Hippocampal formation (tissue), 2 donors: ENCODE results near the gene PPM1H.
"Not testable (repeated sequence)": the region's sequence is repeated elsewhere in the genome, so short reads cannot be mapped to it uniquely, and the experiment has no call there.

ENCODE experiments used
- DNase-seq, 2 donors: peaks; one replicate each; lab custom pipeline; 2025; lab: John Stamatoyannopoulos, UW

PPM1H gene

GRCh38 chr12:62737188-62737587, 197.8 kb downstream of the PPM1H start:
- DNase-seq = no peak

- DNase-seq = no peak
Observed at GRCh38 chr12:62736596-62736995, 198.4 kb downstream of the PPM1H start.

- DNase-seq = no peak
Observed at GRCh38 chr12:62732861-62733427, 202.0 kb downstream of the PPM1H start.

GRCh38 chr12:62731055-62731820, 203.7 kb downstream of the PPM1H start:
- no peak for DNase-seq

GRCh38 chr12:62730649-62731048, 204.3 kb downstream of the PPM1H start:
- DNase-seq = no peak

GRCh38 chr12:62729579-62730544, 205.1 kb downstream of the PPM1H start:
- not testable (repeated sequence) for DNase-seq

GRCh38 chr12:62728741-62729140, 206.2 kb downstream of the PPM1H start:
- no peak for DNase-seq

GRCh38 chr12:62726471-62726980, 208.4 kb downstream of the PPM1H start:
- no peak for DNase-seq

- DNase-seq = no peak
Observed at GRCh38 chr12:62725781-62726180, 209.2 kb downstream of the PPM1H start.

GRCh38 chr12:62724947-62725451, 210.0 kb downstream of the PPM1H start:
- peak in 1 of 2 donors; percentile 31 for DNase-seq

- DNase-seq = no peak
Observed at GRCh38 chr12:62724285-62724684, 210.7 kb downstream of the PPM1H start.

GRCh38 chr12:62722971-62723680, 211.8 kb downstream of the PPM1H start:
- no peak for DNase-seq

- peak; percentile 50 to 51 for DNase-seq
Observed at GRCh38 chr12:62720661-62721330, 214.2 kb downstream of the PPM1H start.

- DNase-seq = peak in 1 of 2 donors; percentile 23
Observed at GRCh38 chr12:62720025-62720424, 214.9 kb downstream of the PPM1H start.

- DNase-seq = no peak
Observed at GRCh38 chr12:62718762-62719426, 216.1 kb downstream of the PPM1H start.

GRCh38 chr12:62717643-62718042, 217.3 kb downstream of the PPM1H start:
- no peak for DNase-seq

- no peak for DNase-seq
Observed at GRCh38 chr12:62716866-62717525, 218.0 kb downstream of the PPM1H start.

GRCh38 chr12:62716037-62716436, 218.9 kb downstream of the PPM1H start:
- no peak for DNase-seq
